SKM-1 (cell line): ENCODE results near the gene SYT7.
A peak's percentile ranks its signal among the peaks of the same experiment; 100 is the strongest.

ENCODE experiments used
- DNase-seq: peaks from one replicate; lab custom pipeline; 2025; ENCODE audit not compliant: unreplicated experiment; lab: John Stamatoyannopoulos, UW

Gene SYT7

DNA sequence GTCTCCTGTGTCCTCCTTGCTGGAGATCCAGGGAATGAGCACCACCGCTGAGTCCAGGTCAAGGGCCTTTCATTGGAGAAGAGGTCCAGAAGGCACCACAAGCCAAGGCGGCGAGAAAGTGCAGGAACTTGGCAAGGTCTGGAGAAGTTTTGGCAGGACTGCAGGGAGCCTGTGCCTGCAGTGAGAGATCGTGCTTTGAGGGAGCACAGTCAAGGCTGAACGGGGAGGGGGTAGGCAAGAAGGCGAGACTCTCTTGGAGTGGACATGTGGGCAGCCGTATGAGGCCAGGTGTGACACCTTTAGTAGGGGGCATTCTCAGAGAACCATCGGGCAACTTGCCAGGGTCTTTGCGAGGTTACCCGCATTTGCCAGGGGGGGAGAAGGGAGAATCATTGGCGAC, 41.9 kb downstream of the SYT7 start:
- no peak for DNase-seq

- no peak for DNase-seq
These were observed 42.3 kb downstream of the SYT7 start for GRCh38 chr11:61538636-61538961.

DNA sequence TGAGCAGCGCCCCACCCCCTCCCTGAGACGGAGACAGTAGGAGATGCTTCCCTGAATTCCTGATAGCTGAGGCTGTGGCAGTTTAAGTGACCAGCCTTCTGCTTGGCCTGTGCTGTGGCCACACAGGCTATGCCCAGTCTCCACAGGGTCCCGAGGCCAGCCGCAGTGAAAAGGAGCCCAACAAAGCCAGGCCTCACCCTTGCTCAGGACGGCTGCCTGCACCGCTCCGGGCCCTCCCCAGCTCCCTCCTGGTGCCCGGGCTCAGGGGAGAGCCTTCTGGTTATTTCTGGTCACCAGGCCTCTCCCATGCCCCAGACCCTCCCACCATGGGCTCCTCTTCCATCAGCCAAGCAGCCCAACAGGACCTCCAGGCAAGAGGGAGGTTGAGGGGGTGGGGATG, 43.5 kb downstream of the SYT7 start:
- DNase-seq, result no peak

DNA sequence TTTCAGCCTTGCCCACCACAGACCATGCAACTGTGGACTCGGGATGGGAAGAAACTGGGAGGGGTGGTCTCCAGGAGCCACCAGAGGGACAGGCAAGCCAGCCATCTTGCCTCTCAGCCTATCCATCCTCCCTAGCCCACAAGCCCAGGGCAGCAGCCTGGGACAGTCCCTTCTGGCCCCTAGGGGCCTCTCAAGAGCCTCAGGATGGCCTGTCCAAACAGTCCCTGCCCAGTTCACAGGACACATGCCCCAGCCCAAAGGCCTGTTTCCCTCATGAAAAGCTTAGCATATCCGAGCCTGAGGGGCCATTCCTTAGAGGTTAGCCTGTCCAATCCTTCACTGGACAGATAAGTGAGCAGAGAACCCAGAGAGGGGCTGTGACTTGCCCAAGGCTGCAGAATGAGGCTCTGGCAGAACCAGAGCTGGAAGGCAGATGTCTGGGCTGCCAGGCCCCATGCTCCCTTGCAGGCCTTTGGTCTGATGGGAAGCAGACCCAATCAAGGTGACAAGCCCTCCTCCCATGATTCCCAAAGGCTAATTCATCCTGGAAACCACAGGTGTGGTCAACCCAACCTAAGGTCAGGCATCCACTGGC, 44.1 kb downstream of the SYT7 start:
- no peak for DNase-seq

DNA sequence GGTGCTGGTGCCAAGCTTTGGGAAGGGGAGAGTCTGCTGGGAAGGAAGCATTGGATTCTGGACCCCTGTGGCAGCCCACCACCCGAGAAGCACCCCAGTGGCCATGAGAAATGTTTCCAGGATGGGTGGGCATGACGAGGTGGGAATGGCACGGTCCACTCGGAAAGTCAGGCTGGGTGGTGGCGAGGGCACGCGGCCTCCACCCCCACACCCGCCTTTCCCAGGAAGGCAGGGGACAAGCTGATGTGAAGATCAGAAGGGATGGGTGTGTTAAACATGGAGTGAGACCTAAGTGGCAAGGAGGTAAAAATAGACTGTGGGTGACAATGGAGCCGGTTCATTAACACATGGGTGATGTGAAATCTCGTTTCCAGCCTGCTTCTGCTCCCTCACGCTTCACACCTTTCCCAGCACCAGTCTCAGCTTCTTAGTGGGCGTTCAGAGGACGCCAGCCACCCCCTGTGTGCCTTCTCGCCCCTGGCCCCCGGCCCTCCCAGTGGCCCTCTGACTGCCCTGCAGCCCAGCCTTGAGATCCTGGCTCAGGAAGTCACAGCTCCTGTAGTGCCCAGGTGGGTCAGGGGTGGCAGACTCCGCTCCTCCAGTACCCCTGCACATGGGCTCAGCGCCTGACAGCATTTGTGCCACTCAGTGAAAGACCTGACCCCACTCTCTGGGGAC, 44.7 kb downstream of the SYT7 start:
- DNase-seq, result no peak

GRCh38 chr11:61534933-61535839, 45.7 kb downstream of the SYT7 start:
- DNase-seq, result no peak

DNA sequence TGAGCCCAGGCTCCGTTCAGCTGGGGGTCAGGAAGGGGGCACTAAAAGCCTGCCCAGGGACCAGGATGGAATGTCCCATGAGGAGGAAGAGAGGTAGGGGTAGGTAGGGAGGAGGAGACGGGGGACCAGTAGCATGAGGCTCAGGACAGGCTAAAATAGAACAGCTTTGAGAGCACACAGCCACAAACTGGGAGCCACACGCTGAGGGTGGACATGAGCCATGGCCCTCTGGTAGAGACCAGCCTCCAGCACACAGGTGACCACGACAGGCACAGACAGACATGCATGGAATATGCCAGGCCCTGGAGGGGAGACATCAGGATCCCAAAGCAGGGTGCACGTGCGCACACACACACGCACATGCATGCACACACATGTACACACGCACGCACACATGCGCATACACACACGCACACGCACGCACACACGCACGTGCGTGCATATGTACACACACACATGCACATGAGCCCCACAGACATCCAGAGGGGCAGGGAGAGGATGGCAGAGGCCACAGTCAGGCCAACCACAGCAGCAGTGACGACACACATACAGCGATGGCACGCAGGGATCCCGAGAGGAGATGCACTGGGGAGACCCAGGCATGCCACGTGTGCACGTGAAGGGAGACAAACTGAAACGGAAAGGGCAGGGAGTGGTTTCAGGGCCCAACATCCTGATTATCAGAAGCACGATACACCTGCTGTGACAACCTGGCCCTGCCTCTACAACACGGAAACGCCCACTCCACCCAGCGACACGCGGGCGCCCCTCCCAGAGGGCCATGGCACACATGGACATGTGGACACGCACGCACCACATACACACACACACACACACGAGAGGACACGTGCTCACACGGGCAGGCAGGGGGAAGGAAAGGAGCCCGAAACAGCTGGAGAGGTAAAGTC, 46.6 kb downstream of the SYT7 start:
- DNase-seq, result no peak

- no peak for DNase-seq
These were observed 47.5 kb downstream of the SYT7 start for GRCh38 chr11:61533401-61533800.

- DNase-seq, result no peak
These were observed 47.9 kb downstream of the SYT7 start for GRCh38 chr11:61533039-61533375.

- peak; percentile 22 for DNase-seq
These were observed 48.5 kb downstream of the SYT7 start for GRCh38 chr11:61532134-61533038.

DNA sequence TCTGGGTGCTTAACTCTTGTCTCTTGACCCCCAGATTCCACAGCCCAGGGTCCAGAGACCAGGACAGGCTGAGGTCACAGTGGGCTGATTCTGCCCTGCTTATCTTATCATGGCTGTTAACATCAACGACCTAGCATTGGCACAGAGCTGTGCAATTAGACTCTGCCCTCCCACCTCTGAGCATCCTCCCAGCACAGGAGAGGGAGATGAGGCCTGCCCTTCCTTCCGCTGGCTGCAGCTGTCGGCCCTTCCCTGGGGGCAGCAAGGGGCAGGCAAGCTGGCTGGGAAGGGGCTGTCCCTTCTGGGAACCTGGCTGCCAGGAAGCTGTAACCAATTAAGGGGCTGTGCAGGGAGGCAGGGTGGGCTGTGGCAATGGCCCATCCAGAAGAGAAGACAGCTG, 49.8 kb downstream of the SYT7 start:
- no peak for DNase-seq

GRCh38 chr11:61529537-61530225, 51.2 kb downstream of the SYT7 start:
- no peak for DNase-seq

GRCh38 chr11:61528114-61528513, 52.8 kb downstream of the SYT7 start:
- DNase-seq, result no peak

DNA sequence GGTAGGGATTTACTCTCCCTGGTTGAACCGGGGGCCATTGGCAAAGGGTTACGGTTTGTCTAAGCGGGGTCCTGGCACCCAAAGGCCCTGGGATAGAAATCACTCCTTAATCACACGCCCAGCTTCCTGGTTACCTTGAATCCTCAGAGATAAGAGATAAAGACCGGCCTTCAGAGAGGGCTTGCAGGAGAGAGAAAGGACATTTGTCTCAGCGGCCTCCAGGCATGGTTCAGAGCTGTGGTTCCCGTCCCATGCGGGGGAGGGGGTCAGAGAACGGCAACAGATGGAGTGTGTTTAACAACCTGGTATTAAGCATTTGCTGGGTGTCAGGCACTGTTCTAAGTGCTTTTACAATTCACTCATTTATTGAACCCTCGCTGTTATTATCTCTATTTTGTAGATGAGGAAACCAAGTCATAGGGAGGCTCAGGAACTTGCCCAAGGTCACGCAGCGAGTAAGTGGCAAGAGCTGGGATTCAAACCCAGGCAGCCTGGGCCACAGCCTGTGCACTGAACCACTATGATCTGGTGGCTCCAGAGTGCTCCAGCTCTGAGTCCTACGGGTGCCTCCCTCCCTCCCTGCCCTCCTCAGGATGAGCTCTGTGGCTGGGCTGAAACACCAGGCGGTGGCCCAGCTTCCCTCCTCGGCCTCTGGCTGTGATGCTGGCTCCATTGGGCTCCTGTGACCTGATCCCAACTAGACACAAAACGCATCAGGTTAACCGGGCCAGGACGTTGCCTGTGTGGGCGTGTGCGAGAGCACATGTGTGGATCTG, 53.7 kb downstream of the SYT7 start:
- no peak for DNase-seq

GRCh38 chr11:61526229-61526628, 54.6 kb downstream of the SYT7 start:
- no peak for DNase-seq

- no peak for DNase-seq
These were observed 55.8 kb downstream of the SYT7 start for GRCh38 chr11:61524963-61525587.

GRCh38 chr11:61524446-61524845, 56.4 kb downstream of the SYT7 start:
- no peak for DNase-seq

DNA sequence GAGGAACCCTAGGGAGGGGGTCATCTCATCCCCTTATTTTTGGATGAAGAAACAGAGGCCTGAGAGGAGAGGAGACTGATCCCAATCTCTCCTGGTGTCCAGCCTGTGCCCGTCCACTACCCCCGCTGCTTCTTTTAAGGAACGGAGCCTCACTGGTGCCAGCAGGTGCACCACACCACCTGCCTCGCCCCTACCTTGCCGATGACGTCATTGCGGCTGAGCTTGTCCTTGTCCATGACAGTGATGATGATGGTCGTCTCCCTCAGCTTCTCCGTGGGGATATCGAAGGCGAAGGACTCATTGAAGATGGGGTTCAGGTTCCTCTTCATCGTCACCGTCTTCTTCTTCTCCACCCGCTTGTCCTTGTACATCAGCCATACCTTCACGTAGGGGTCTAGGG, 58.0 kb downstream of the SYT7 start:
- no peak for DNase-seq
